ENCODE measurements around the gene AK2. TPM values are rescaled to one million over a fixed set of nuclear protein-coding genes. Genes with fewer than 3 reads are reported as not detected.
"Not testable (repeated sequence)": the region's sequence is repeated elsewhere in the genome, so short reads cannot be mapped to it uniquely, and the experiment has no call there.

The AK2 gene
- total and polyA plus RNA-seq, 4 donors: 71.8 to 95.6 (median 82.6) TPM

DNA sequence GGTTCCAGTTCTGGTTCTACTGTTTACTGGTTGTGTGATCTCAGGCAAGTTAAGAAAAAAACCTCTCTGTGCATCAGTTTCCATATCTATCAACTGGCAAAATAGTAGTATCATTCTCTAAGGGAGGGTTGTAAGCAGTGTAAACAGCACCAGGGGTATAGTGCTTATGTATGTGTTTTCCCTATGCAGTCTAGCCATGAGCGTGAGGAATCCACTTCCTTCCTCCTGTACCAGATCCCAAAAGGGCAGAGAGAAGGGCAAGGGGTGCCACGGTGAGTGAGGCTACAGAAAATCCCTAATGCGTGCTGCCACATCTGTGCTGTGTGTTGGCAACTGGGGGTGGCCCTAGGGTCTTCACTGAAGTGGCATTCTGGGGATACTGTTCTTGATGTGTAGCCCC lies 53.7 kb downstream of the AK2 start:
- H3K4me3 ChIP-seq (ENCODE audit: low read length in 2 of 2): no peak overlapping the region
- DNase-seq: no peak
- ATAC-seq (ENCODE audit: low FRiP score): no peak
- H3K4me1 ChIP-seq (ENCODE audit: control insufficient read depth in 1 of 2, insufficient read depth in 2 of 2, low read length in 2 of 2): no peaks in the 10 kb centered on the region
- no peaks in the 10 kb centered on the region for H3K9me3 ChIP-seq (ENCODE audit: control insufficient read depth, low read length)
- H3K36me3 ChIP-seq (ENCODE audit: control insufficient read depth in 1 of 2, insufficient read depth in 2 of 2, low read length in 1 of 2): no peaks in the 10 kb centered on the region
- intact Hi-C loops (cut with DNase I): no loop called here
- H3K27ac ChIP-seq (ENCODE audit: low read depth in 1 of 2, low read length in 2 of 2): no peak overlapping the region
- WGBS, 2 donors: 92 to 100% methylated on average over 3 of the region's 3 CpGs
- H3K27me3 ChIP-seq (ENCODE audit: control insufficient read depth in 1 of 2, insufficient read depth in 2 of 2, low read length in 1 of 2): no peaks in the 10 kb centered on the region

DNA sequence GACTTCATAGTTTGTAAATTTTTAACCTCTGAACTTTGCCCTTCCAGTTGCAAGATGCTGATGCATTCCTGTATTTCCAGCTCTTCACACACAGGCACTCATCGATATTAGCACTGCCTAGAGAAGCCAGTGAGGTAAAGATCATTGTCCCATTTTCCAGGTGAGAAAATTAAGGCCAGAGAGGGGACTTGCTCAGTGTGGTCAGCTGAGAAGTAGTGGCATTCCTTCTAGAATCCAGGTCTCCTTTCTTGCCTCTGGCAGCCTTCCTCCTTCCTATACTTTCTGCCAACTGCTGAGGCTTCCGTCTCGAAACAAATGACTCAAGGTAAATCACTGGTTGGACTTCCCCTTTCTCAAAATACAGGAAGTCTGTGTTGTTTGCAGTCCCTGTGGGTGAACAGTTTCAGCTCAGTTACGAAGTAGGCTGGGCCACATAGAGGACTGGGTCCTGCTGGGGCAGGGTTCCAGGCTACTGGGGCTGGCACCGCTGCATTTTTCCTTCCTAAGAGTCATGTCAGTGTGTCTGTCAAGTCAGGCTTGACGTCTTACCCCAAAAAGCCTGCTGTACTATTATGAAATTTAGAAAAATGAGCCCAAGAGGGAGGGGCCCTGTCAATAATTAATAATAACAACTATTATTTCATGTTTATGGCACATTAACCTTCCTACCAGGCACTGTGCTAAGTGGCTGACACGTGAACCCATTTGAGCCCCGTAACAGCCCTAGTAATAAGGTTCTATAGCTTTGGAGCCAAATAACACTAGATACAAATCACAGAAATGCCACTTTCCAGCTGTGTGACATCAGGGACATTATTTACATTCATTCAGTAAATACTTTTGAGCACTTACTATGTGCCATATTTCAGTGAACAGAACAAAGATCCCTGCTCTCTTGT lies 55.4 kb downstream of the AK2 start:
- DNase-seq (peak in 1 of 2 donors; percentile 85), ATAC-seq (ENCODE audit: low FRiP score) (peak; percentile 86)
- peak overlapping the region; percentile 13 to 54 for H3K27ac ChIP-seq (ENCODE audit: low read depth in 1 of 2, low read length in 2 of 2)
- H3K36me3 ChIP-seq (ENCODE audit: control insufficient read depth in 1 of 2, insufficient read depth in 2 of 2, low read length in 1 of 2): no peaks in the 10 kb centered on the region
- no peaks in the 10 kb centered on the region for H3K9me3 ChIP-seq (ENCODE audit: control insufficient read depth, low read length)
- WGBS, 2 donors: 30 to 31% methylated on average over 8 of the region's 8 CpGs
- intact Hi-C loops (cut with DNase I): no loop called here
- no peaks in the 10 kb centered on the region for H3K4me1 ChIP-seq (ENCODE audit: control insufficient read depth in 1 of 2, insufficient read depth in 2 of 2, low read length in 2 of 2)
- no peak overlapping the region for H3K4me3 ChIP-seq (ENCODE audit: low read length in 2 of 2)
- H3K27me3 ChIP-seq (ENCODE audit: control insufficient read depth in 1 of 2, insufficient read depth in 2 of 2, low read length in 1 of 2): no peaks in the 10 kb centered on the region

DNA sequence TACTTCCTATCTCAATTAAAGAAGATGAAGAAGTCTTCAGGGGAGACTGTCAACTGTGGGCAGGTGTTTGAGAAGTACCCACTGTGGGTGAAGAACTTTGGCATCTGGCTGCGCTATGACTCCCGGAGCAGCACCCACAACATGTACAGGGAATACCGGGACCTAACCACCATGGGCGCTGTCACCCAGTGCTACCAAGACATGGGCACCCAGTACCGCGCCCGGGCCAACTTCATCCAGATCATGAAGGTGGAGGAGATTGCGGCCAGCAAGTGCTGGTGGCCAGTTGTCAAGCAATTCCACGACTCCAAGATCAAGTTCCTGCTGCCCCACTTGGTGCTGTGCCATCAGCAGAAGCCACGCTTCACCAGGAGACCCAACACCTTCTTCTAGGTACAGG lies 56.6 kb downstream of the AK2 start:
- H3K4me1 ChIP-seq (ENCODE audit: control insufficient read depth in 1 of 2, insufficient read depth in 2 of 2, low read length in 2 of 2): no peaks in the 10 kb centered on the region
- ATAC-seq (ENCODE audit: low FRiP score) (no peak), DNase-seq (no peak)
- no peak overlapping the region for H3K4me3 ChIP-seq (ENCODE audit: low read length in 2 of 2)
- H3K27me3 ChIP-seq (ENCODE audit: control insufficient read depth in 1 of 2, insufficient read depth in 2 of 2, low read length in 1 of 2): no peaks in the 10 kb centered on the region
- H3K27ac ChIP-seq (ENCODE audit: low read depth in 1 of 2, low read length in 2 of 2): no peak overlapping the region
- H3K36me3 ChIP-seq (ENCODE audit: control insufficient read depth in 1 of 2, insufficient read depth in 2 of 2, low read length in 1 of 2): no peaks in the 10 kb centered on the region
- 88 to 96% methylated on average over 10 of the region's 10 CpGs for WGBS, 2 donors
- no peaks in the 10 kb centered on the region for H3K9me3 ChIP-seq (ENCODE audit: control insufficient read depth, low read length)
- intact Hi-C loops (cut with DNase I): no loop called here

DNA sequence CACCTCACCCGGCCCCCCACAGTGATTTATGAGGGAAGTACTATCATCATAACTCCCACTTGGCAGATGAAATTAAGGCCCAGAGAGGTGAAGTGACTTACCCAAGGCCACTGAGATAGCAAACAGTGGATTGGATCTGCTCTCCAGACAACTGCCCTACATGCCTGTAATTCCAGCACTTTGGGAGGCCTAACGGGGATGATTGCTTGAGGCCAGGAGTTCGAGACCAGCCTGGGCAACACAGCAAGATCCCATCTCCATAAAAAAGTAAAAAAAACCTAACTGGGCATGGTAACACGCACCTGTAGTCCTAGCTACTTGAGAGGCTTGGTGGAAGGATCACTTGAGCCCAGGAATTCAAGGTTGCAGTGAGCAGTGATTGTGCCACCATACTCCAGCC lies 57.8 kb downstream of the AK2 start:
- intact Hi-C loops (cut with DNase I): no loop called here
- DNase-seq: no peak
- Histone ChIP-seq H3K27me3 (ENCODE audit: control insufficient read depth in 1 of 2, insufficient read depth in 2 of 2, low read length in 1 of 2) (no peaks in the 10 kb centered on the region), H3K27ac (ENCODE audit: low read depth in 1 of 2, low read length in 2 of 2) (no peak overlapping the region), H3K9me3 (ENCODE audit: control insufficient read depth, low read length) (no peaks in the 10 kb centered on the region), H3K4me1 (ENCODE audit: control insufficient read depth in 1 of 2, insufficient read depth in 2 of 2, low read length in 2 of 2) (no peaks in the 10 kb centered on the region), H3K4me3 (ENCODE audit: low read length in 2 of 2) (no peak overlapping the region), H3K36me3 (ENCODE audit: control insufficient read depth in 1 of 2, insufficient read depth in 2 of 2, low read length in 1 of 2) (no peaks in the 10 kb centered on the region)
- ATAC-seq (ENCODE audit: low FRiP score): no peak
- 93 to 99% methylated on average over 4 of the region's 4 CpGs for WGBS, 2 donors

DNA sequence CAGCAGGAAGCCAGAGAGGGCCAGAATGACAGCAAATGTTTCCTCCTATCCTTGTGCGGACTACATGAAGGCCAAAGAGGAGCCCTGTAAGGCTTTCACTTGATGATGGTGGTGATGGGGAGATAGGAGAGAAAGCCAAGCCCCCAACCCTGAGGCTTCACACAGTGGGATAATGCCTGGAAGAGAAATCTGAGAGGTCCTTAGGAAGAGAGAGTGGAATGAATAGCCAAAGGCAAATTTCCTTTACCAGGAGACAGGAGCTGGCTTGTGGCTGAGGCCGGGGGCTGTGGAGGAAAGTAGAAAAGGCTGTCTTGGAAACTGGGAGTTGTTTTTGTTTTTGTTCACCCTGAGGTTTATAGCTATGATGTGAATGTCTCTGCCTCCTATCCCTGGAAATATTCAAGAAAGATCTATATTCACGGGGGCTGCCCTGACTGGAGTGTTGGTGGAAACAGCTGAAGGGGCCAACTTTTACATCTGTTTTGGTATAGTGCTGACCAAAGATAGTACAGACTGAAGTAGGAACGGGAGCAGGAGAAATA lies 59.1 kb downstream of the AK2 start:
- no peaks in the 10 kb centered on the region for H3K36me3 ChIP-seq (ENCODE audit: control insufficient read depth in 1 of 2, insufficient read depth in 2 of 2, low read length in 1 of 2)
- no peak for ATAC-seq (ENCODE audit: low FRiP score)
- 62 to 82% methylated on average over 4 of the region's 4 CpGs for WGBS, 2 donors
- no peak overlapping the region for H3K27ac ChIP-seq (ENCODE audit: low read depth in 1 of 2, low read length in 2 of 2)
- no peak overlapping the region for H3K4me3 ChIP-seq (ENCODE audit: low read length in 2 of 2)
- DNase-seq: no peak
- H3K4me1 ChIP-seq (ENCODE audit: control insufficient read depth in 1 of 2, insufficient read depth in 2 of 2, low read length in 2 of 2): no peaks in the 10 kb centered on the region
- no peaks in the 10 kb centered on the region for H3K9me3 ChIP-seq (ENCODE audit: control insufficient read depth, low read length)
- H3K27me3 ChIP-seq (ENCODE audit: control insufficient read depth in 1 of 2, insufficient read depth in 2 of 2, low read length in 1 of 2): no peaks in the 10 kb centered on the region
- intact Hi-C loops (cut with DNase I): no loop called here

DNA sequence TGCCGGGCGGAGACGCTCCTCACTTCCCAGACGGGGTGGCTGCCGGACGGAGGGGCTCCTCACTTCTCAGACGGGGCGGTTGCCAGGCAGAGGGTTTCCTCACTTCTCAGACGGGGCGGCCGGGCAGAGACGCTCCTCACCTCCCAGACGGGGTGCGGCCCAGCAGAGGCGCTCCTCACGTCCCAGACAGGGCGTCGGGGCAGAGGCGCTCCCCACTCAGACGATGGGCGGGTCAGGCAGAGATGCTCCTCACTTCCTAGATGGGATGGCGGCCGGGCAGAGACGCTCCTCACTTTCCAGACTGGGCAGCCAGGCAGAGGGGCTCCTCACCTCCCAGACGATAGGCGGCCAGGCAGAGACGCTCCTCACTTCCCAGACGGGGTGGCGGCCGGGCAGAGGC lies 61.6 kb downstream of the AK2 start:
- 87 to 97% methylated on average over 22 of the region's 30 CpGs for WGBS, 2 donors
- not testable (repeated sequence) for H3K4me1 ChIP-seq (ENCODE audit: control insufficient read depth in 1 of 2, insufficient read depth in 2 of 2, low read length in 2 of 2); DNase-seq

DNA sequence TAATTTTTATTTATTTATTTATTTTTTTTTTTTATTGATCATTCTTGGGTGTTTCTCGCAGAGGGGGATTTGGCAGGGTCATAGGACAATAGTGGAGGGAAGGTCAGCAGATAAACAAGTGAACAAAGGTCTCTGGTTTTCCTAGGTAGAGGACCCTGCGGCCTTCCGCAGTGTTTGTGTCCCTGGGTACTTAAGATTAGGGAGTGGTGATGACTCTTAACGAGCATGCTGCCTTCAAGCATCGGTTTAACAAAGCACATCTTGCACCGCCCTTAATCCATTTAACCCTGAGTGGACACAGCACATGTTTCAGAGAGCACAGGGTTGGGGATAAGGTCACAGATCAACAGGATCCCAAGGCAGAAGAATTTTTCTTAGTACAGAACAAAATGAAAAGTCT lies 63.2 kb downstream of the AK2 start:
- ATAC-seq (ENCODE audit: low FRiP score); H3K27me3 ChIP-seq (ENCODE audit: control insufficient read depth in 1 of 2, insufficient read depth in 2 of 2, low read length in 1 of 2); DNase-seq; H3K27ac ChIP-seq (ENCODE audit: low read depth in 1 of 2, low read length in 2 of 2); H3K4me1 ChIP-seq (ENCODE audit: control insufficient read depth in 1 of 2, insufficient read depth in 2 of 2, low read length in 2 of 2); H3K9me3 ChIP-seq (ENCODE audit: control insufficient read depth, low read length); H3K36me3 ChIP-seq (ENCODE audit: control insufficient read depth in 1 of 2, insufficient read depth in 2 of 2, low read length in 1 of 2); H3K4me3 ChIP-seq (ENCODE audit: low read length in 2 of 2); intact Hi-C loops (cut with DNase I): not testable (repeated sequence)
- WGBS, 2 donors: 34 to 51% methylated on average over 2 to 4 of the region's 6 CpGs

More for the DNA sequence above, 61.6 kb downstream of the AK2 start:
- ATAC-seq (ENCODE audit: low FRiP score); H3K4me3 ChIP-seq (ENCODE audit: low read length in 2 of 2); H3K27ac ChIP-seq (ENCODE audit: low read depth in 1 of 2, low read length in 2 of 2); H3K27me3 ChIP-seq (ENCODE audit: control insufficient read depth in 1 of 2, insufficient read depth in 2 of 2, low read length in 1 of 2); H3K36me3 ChIP-seq (ENCODE audit: control insufficient read depth in 1 of 2, insufficient read depth in 2 of 2, low read length in 1 of 2); intact Hi-C loops (cut with DNase I); H3K9me3 ChIP-seq (ENCODE audit: control insufficient read depth, low read length): not testable (repeated sequence)

DNA sequence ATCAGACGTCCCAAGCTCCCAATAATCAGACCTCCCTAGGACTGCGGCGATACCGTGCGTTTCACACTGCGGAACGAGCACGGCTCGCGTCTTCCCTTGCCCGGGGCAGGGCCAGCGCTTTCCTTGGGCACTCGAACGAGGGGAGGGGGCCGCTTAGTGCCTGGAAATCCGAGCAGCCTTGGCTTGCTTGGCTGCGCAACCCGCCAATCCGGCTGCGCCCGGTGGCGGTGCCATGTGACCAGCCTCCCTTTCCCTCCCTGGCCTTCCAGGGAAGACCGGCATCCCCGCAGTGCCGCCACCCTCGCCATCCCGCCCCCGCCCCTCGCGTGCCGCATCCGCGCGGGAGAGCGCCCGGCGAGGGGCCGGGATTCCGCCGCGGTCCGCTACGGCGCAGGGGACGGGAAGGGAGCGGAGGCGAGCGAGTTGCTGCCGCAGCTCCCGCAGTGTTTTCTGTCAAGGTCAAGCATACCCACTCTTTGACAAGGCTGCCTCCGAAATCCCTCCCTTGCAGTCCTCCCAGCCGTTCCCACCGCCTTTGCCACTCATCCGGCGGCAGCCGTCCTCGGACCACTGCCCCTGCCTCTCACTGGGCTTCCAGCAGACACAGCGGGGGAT lies 63.8 kb downstream of the AK2 start:
- DNase-seq (peak; percentile 71 to 87), ATAC-seq (ENCODE audit: low FRiP score) (peak; percentile 87)
- intact Hi-C loops (cut with DNase I): no loop called here
- Histone ChIP-seq H3K27ac (ENCODE audit: low read depth in 1 of 2, low read length in 2 of 2) (no peak overlapping the region), H3K4me3 (ENCODE audit: low read length in 2 of 2) (peak overlapping the region; percentile 35 to 38), H3K36me3 (ENCODE audit: control insufficient read depth in 1 of 2, insufficient read depth in 2 of 2, low read length in 1 of 2) (no peaks in the 10 kb centered on the region), H3K9me3 (ENCODE audit: control insufficient read depth, low read length) (no peaks in the 10 kb centered on the region), H3K27me3 (ENCODE audit: control insufficient read depth in 1 of 2, insufficient read depth in 2 of 2, low read length in 1 of 2) (no peaks in the 10 kb centered on the region), H3K4me1 (ENCODE audit: control insufficient read depth in 1 of 2, insufficient read depth in 2 of 2, low read length in 2 of 2) (no peaks in the 10 kb centered on the region)
- 1% methylated on average over 53 to 58 of the region's 58 CpGs for WGBS, 2 donors

All from aorta (tissue), 5 donors.